AG04450 (cell line): ENCODE data around the gene GRIN3A. TPM values are rescaled to one million over a fixed set of nuclear protein-coding genes. Genes with fewer than 3 reads are reported as not detected.

Experiments
- CTCF ChIA-PET: fragments of 300-600, 350-600 bp; formaldehyde crosslinking; extraction: SDS; loops from one replicate; lab custom pipeline; 2022; ENCODE audit warnings: antibody characterized with exemption, inconsistent platforms; lab: Charles Lee
- POLR2A ChIA-PET: fragments of 350-600 bp; formaldehyde crosslinking; extraction: SDS; loops from one replicate; lab custom pipeline; 2021; ENCODE audit warnings: antibody characterized with exemption, inconsistent platforms; lab: Yijun Ruan, JAX
- DNase-seq: peaks from one replicate; pipeline ENCODE4 v3.0.0-alpha.2; 2011; ENCODE audit warnings: low read depth, low spot score
- H3K27ac ChIP-seq: one replicate; pipeline ENCODE4 v1.5.1; 2012; ENCODE audit warnings: low read depth, low read length, control low read depth
- H3K27me3 ChIP-seq: one replicate; pipeline ENCODE4 v1.6.0; 2012; ENCODE audit warnings: low read length; ENCODE audit not compliant: control insufficient read depth, insufficient read depth
- H3K4me3 ChIP-seq: 2 replicates; pipeline ENCODE4 v1.5.1; 2011; ENCODE audit warnings: mild to moderate bottlenecking, low read depth, low read length, control low read depth
- H3K9me3 ChIP-seq: 2 replicates; pipeline ENCODE4 v1.5.1; 2012; ENCODE audit warnings: low read length; ENCODE audit not compliant: control insufficient read depth, insufficient read depth
- CTCF ChIP-seq: IDR thresholded peaks from 2 replicates; pipeline ENCODE4 v1.5.1; 2011; ENCODE audit warnings: low read depth, low read length, control low read depth, inconsistent platforms
- polyA plus RNA-seq: library from polyadenylated mRNA; depleted of rRNA; stranded (reverse); fragments of >200 nt; gene quantifications from 2 replicates; pipeline ENCODE4 v1.2.3, GENCODE V29; 2011

The GRIN3A gene
- polyA plus RNA-seq, 1 experiment: not detected

GRCh38 chr9:101536938-101537337 lies 201.5 kb downstream of the GRIN3A start:
- POLR2A ChIA-PET: no interaction called here
- DNase-seq: no peak
- CTCF ChIA-PET: interaction anchor here (0.8 to 16.3 kb wide), 4 partner anchors 8 to 88 kb away, joined by 3 to 600 read pairs (median 6); no protein-coding TSS in a partner anchor
- Histone ChIP-seq H3K27me3 (no peaks in the 10 kb centered on the region), H3K27ac (no peak overlapping the region), H3K9me3 (no peaks in the 10 kb centered on the region), H3K4me3 (no peak overlapping the region)
- no peak for TF ChIP-seq CTCF

- Histone ChIP-seq H3K27ac (no peak overlapping the region), H3K9me3 (no peaks in the 10 kb centered on the region), H3K4me3 (no peak overlapping the region), H3K27me3 (no peaks in the 10 kb centered on the region)
- ChIA-PET CTCF (interaction anchor here (4.3 to 16.3 kb wide), 2 partner anchors 74 to 87 kb away, joined by 35 to 600 read pairs; no protein-coding TSS in a partner anchor), POLR2A (no interaction called here)
- no peak for DNase-seq
- no peak for TF ChIP-seq CTCF
Observed at GRCh38 chr9:101536351-101536750, 202.1 kb downstream of the GRIN3A start.

- no peaks in the 10 kb centered on the region for H3K27me3 ChIP-seq
- H3K27ac ChIP-seq: peak within 1 kb of the TSS; percentile 93
- POLR2A ChIA-PET: interaction anchor here (1.2 to 2.1 kb wide), 5 partner anchors 26 to 135 kb away, joined by 4 to 8 read pairs (median 5); partner anchors contain the start of genes MRPL50 and ZNF189
- peak; percentile 96 for DNase-seq
- no peaks in the 10 kb centered on the region for H3K9me3 ChIP-seq
- CTCF ChIA-PET: interaction anchor here (0.9 to 16.3 kb wide), 8 partner anchors 8 to 88 kb away, joined by 3 to 600 read pairs (median 4); no protein-coding TSS in a partner anchor
- TF ChIP-seq CTCF: no peak
- peak within 1 kb of the TSS; percentile 97 for H3K4me3 ChIP-seq
Observed at GRCh38 chr9:101533334-101534204, 204.9 kb downstream of the GRIN3A start, which contains the start of gene RNF20. Gene RNF20 (plus strand): TSS chr9:101533853. CDS start chr9:101535424, 1,571 bp downstream.

GRCh38 chr9:101530076-101530711 lies 208.3 kb downstream of the GRIN3A start:
- CTCF ChIA-PET: interaction anchor here (0.5 to 16.3 kb wide), 21 partner anchors 11 to 80 kb away, joined by 3 to 600 read pairs (median 7); no protein-coding TSS in a partner anchor
- H3K9me3 ChIP-seq: no peaks in the 10 kb centered on the region
- TF ChIP-seq CTCF: peak; percentile 89
- H3K4me3 ChIP-seq: no peak overlapping the region
- H3K27ac ChIP-seq: no peak overlapping the region
- H3K27me3 ChIP-seq: no peaks in the 10 kb centered on the region
- DNase-seq: peak; percentile 63
- POLR2A ChIA-PET: interaction anchor here (1.4 kb wide), 1 partner anchor 71 kb away, joined by 5 read pairs; no protein-coding TSS in a partner anchor
